GM12878 (cell line): ENCODE data around the gene LTA. TPM values are rescaled to one million over a fixed set of nuclear protein-coding genes. Genes with fewer than 3 reads are reported as not detected.

ENCODE experiments used
- HDGF ChIP-seq: fragments of 450-650 bp; IDR thresholded peaks from 2 replicates; pipeline ENCODE4 v1.6.1; 2016; ENCODE audit warnings: antibody characterized with exemption
- IKZF2 ChIP-seq, 2 experiments: fragments of 450-650 bp; IDR thresholded peaks; 2 replicates each; pipeline ENCODE4 v1.6.1; 2017; ENCODE audit warnings: mild to moderate bottlenecking in 2 of 2, moderate library complexity in 2 of 2
- MXI1 ChIP-seq: fragments of 150-350 bp; IDR thresholded peaks from 2 replicates; pipeline ENCODE4 v1.6.1; 2011; ENCODE audit warnings: low read depth, mild to moderate bottlenecking, inconsistent platforms, low read length, improper control_type of control experiment
- PML ChIP-seq: IDR thresholded peaks from 2 replicates; pipeline ENCODE4 v1.6.1; 2012; ENCODE audit warnings: low read length, inconsistent platforms
- POLR2A ChIP-seq: IDR thresholded peaks from 2 replicates; pipeline ENCODE4 v1.6.1; 2011; ENCODE audit warnings: low read depth, mild to moderate bottlenecking, low read length
- POLR2AphosphoS2 ChIP-seq: IDR thresholded peaks from 2 replicates; pipeline ENCODE4 v1.6.1; 2011; ENCODE audit warnings: low read depth, mild to moderate bottlenecking, low read length, improper control_type of control experiment, moderate library complexity
- PRDM15 ChIP-seq: fragments of 450-650 bp; formaldehyde crosslinking; IDR thresholded peaks from 2 replicates; pipeline ENCODE4 v1.4.0; 2020; ENCODE audit warnings: mild to moderate bottlenecking, moderate library complexity
- RELB ChIP-seq: fragments of 450-650 bp; IDR thresholded peaks from 2 replicates; pipeline ENCODE4 v1.6.1; 2017; ENCODE audit warnings: low read depth, mild to moderate bottlenecking, moderate library complexity
- RUNX3 ChIP-seq: IDR thresholded peaks from 2 replicates; pipeline ENCODE4 v1.6.1; 2012; ENCODE audit warnings: low read length, inconsistent platforms
- TCF3 ChIP-seq: IDR thresholded peaks from 2 replicates; pipeline ENCODE4 v1.6.1; 2012; ENCODE audit warnings: low read depth, mild to moderate bottlenecking, low read length, borderline replicate concordance; ENCODE audit not compliant: insufficient read depth
- YY1 ChIP-seq: IDR thresholded peaks from 2 replicates; pipeline ENCODE4 v1.6.1; 2011; ENCODE audit warnings: low read depth, mild to moderate bottlenecking, low read length
- polyA plus RNA-seq, 11 experiments: library from polyadenylated mRNA; depleted of rRNA in 4 of 11; unstranded in 6 of 11; stranded (reverse) in 5 of 11; fragments of >200 nt; fragmentation: Nextera tagmentation in 4 of 11; fragmentation: Illumina TruSeq in 1 of 11; extraction: Ambion mirVana in 4 of 11; extraction: Trizol in 1 of 11; gene quantifications; 1 replicate in 1 of 11; 2 replicates in 10 of 11; pipeline versions ENCODE4 v1.2.1 to v1.2.3, GENCODE V29; 2011 to 2016; ENCODE audit warnings: inconsistent platforms in 2 of 11, missing spikeins in 2 of 11, low read depth in 1 of 11
- total RNA-seq, 4 experiments: library from RNA; depleted of rRNA in 3 of 4; stranded (reverse); fragments of >200 nt in 3 of 4; fragmentation: Illumina TruSeq in 1 of 4; extraction: Trizol in 1 of 4; gene quantifications; 2 replicates each; pipeline versions ENCODE4 v1.2.1 to v1.2.3, GENCODE V29; 2013 to 2021

LTA gene
- total and polyA plus RNA-seq, 10 of the 15 experiments (the other 5 are each of a cell fraction or from before 2014, with no cell fraction given) = 27.5 to 100 (median 75.1) TPM

- 0 out of 2 replicates have a peak, but pooled peaks have one; percentile 4 for TF ChIP-seq HDGF
- peak; percentile 75; the same call in 1 of the 2 replicates for TF ChIP-seq TCF3
- TF ChIP-seq RELB = peak; percentile 68; the same call in 1 of the 2 replicates
- TF ChIP-seq YY1 = 0 out of 2 replicates have a peak, but pooled peaks have one; percentile 16
- TF ChIP-seq POLR2AphosphoS2 = no peak
- no peak for TF ChIP-seq MXI1
- no peak for TF ChIP-seq PRDM15 (CRISPR knock-in tag)
- 0 out of 4 replicates have a peak, but pooled peaks of 1 of the 2 experiments have one; percentile 23 for TF ChIP-seq IKZF2 (IDR thresholded peaks at IDR 0.05)
- no peak for TF ChIP-seq RUNX3
- peak; percentile 80 for TF ChIP-seq POLR2A
- TF ChIP-seq PML = no peak
Measured at GRCh38 chr6:31582230-31582643, 10.1 kb downstream of the LTA start, which contains the start of gene LTB (continued).
